NCI-H1048 (cell line): ENCODE measurements around the gene LYPD4.
A peak's percentile ranks its signal among the peaks of the same experiment; 100 is the strongest.
"Not testable (repeated sequence)": the region's sequence is repeated elsewhere in the genome, so short reads cannot be mapped to it uniquely, and the experiment has no call there.

Experiments
- DNase-seq: peaks from one replicate; lab custom pipeline; 2025; lab: John Stamatoyannopoulos, UW

The LYPD4 gene

DNA sequence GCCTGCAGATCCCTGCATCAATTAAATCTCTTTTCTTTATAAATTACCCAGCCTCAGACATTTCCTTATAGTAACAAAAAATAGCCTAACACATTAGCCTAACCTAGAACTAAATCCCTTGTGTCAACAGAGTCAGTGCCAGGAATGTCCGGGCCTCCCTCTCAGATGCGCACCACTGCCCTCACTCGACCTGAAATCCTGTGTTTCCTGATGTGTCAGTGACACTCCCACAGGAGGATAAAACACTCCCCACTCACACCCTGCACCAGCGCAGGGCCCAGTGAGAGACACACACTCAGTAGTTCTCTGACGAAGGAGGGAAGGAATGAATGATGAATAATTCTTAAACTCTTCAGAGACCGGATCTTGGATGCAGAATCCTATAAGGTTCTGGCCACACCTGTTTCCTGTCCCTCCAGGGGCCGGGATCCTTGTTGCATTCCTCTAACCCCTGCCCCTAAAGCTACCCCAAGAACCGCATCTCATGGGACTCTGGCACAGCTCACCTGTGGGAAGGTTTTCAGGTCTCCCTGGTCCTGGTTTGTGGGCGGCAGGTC lies 45.0 kb downstream of the LYPD4 start:
- DNase-seq = no peak

DNA sequence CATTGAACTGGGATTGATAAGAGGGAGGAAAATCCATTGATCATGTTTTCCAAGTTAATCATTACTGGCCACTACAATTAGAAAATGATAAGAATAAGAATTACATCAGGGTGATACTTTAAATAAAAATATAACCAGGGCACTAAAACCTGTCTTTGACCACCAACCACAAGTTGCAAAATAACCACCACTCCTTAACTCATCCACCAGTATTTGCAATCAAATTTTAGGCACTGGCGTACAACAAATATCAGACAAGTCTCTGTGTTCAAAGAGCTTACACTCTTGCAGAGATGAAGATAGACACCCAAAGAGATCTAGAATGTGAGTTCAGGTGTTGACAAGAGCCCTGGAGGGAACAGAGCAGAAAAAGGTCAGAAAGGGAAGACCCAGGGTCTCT lies 47.6 kb downstream of the LYPD4 start:
- DNase-seq = no peak

DNA sequence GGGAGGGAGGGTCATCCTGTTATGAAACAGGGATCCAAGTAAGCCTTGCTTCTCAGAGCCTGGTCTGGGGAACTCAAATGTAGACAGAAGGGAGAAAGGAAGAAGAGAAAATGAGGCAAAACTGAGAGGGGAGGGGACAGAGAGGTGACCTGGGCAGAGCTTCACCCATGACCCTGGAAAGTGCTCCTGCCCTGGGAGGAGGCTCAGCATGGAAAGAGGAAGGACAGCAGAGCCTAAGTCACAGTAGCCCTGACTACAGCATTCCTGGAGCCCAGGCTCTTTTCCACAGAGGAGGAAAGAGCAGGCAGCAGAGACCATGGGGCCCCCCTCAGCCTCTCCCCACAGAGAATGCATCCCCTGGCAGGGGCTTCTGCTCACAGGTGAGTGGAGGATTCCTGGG lies 48.1 kb downstream of the LYPD4 start, which contains the start of gene CEACAM3:
Gene CEACAM3 (plus strand): TSS at position 226 of the 400 bp plus-strand sequence. CDS start 91 bp downstream, at position 317.
- DNase-seq = no peak

DNA sequence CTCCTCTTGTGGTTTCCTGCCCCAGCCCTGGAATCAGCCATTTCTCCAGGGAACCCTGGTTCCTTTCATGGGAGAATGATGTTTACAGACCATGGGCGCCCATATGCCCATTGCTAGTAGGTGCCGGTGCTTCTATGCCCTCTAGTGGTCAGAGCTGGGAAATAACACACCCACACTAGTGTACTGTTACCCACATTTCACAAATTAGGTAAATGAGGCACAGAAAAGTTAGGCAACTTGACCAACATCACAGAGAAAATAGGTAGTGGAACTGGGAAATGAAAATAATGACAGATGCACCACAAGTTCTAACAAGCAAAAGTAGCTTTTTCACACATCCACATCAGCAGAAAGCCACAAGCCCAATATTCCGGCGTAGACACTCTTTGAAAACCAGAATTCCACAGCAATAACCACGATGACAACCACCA lies 49.4 kb downstream of the LYPD4 start:
- peak; percentile 18 for DNase-seq

DNA sequence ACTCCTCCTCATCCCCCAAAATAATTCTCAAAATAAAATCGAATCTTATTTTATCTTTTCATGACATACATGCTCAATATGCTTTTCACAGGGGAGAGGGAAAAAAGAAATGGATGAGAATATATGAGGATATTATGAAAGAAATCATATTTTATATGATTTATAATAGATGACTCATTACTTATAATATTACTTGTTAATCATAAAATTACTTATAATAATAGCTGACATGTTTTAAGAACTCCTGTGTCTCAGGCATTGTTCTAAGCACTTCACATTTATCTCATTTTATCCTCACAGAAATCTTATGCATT lies 51.1 kb downstream of the LYPD4 start:
- DNase-seq = no peak

DNA sequence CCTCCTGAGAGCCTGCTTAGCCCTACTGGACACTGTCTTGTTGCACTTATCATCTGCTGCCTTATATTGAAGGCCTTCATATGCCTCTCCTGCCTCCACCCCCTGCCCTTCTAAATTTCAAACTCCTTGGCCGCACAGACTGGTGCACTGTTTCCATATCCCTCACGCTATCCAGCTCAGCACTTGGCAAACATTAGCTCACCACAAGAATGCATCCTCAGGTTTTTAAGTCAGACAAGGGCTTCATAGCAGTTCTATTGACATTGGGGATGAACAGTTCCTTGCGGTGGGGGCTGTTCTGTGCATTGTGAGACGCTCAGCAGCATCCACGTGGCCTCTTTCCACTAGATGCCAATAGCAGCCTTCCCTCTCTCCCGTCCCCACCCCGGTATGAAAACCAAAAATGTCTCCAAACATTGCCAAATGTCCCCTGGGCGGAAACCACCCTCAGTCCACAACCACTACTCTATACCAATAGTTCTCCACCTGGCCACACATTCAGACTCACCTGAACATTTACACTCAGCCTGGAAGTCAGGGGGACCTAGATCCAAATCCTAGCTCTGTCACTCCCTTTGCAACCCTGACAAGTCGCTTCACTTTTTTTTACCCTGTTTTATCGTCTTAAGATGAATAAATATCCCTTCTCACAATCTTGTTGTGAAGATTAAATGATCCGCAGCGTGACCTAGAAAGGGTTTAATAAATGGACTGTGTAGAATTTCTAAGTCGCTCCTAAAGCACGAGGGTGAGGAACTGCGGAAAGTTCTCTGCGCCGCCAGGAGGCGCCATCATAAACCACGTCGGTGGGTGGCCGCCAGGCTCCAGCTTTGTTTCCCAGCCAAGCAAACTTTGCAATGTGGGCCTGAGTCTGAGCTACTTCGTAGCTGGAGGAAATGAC lies 51.7 kb downstream of the LYPD4 start:
- DNase-seq = peak; percentile 19

DNA sequence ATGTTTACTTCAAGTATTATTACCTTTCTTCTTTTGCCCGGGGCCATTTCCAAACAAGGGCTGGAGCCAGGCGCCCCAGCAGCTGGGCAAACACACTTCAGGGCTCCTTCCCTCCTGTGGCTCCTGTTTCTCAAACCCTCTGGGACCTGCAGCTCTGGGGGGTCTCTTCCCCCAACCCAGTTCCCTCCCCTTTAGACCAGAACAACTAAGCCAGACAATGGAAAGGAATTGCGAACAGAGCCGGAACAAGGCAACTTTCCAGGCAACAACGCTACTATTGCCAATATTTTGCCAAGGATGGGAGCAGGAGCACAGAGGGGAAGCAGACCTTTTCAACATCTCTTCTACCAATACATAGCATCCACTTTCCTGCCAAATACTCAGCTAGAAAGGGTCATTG lies 55.4 kb downstream of the LYPD4 start:
- DNase-seq = not testable (repeated sequence)

DNA sequence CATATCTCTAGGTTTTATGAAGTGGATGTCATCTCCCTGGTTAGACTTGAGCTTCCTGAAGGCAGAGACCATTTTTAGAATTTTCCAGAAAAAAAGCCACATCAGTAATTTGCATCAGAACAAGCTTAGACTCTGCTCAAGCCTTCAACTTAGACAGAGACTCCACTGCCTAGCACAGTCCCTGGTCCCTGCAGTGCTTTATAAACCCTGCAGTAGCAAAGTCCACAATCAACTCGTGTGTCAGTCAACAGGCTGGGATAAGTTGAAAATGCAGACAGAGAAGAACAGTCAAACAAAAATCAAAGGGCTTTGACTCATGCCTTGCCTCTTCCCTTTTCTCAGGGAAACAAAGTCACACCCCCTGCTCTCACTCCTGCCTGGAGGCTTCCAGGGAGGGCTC lies 56.0 kb downstream of the LYPD4 start:
- DNase-seq = not testable (repeated sequence)
